HG02571 (cell line): ENCODE data around the gene PTPRB.

Experiments
- ATAC-seq: cut with Tn5 transposase; IDR thresholded peaks from one replicate; pipeline ENCODE4 v1.9.1; 2021; ENCODE audit warnings: mild to moderate bottlenecking, moderate library complexity; ENCODE audit not compliant: unreplicated experiment

PTPRB gene

GRCh38 chr12:70598467-70599193 lies 38.6 kb downstream of the PTPRB start:
- no peak for ATAC-seq

- no peak for ATAC-seq
These were observed 44.6 kb downstream of the PTPRB start for GRCh38 chr12:70592664-70593063.

GRCh38 chr12:70590549-70591226 lies 46.5 kb downstream of the PTPRB start:
- ATAC-seq, result no peak

- no peak for ATAC-seq
These were observed 47.2 kb downstream of the PTPRB start for GRCh38 chr12:70590051-70590450.

GRCh38 chr12:70584332-70584731 lies 52.9 kb downstream of the PTPRB start:
- ATAC-seq, result no peak

GRCh38 chr12:70583251-70583650 lies 54.0 kb downstream of the PTPRB start:
- ATAC-seq, result no peak

- no peak for ATAC-seq
These were observed 56.0 kb downstream of the PTPRB start for GRCh38 chr12:70581208-70581607.

GRCh38 chr12:70577283-70577634 lies 60.0 kb downstream of the PTPRB start:
- ATAC-seq, result no peak

- no peak for ATAC-seq
These were observed 60.6 kb downstream of the PTPRB start for GRCh38 chr12:70576341-70577282.

GRCh38 chr12:70571705-70572268 lies 65.4 kb downstream of the PTPRB start:
- no peak for ATAC-seq

GRCh38 chr12:70571029-70571428 lies 66.2 kb downstream of the PTPRB start:
- no peak for ATAC-seq

GRCh38 chr12:70561550-70561949 lies 75.7 kb downstream of the PTPRB start:
- ATAC-seq, result no peak

GRCh38 chr12:70560671-70561070 lies 76.6 kb downstream of the PTPRB start:
- no peak for ATAC-seq

GRCh38 chr12:70559390-70559789 lies 77.8 kb downstream of the PTPRB start:
- no peak for ATAC-seq

- no peak for ATAC-seq
These were observed 79.5 kb downstream of the PTPRB start for GRCh38 chr12:70557583-70558191.

GRCh38 chr12:70556179-70556869 lies 80.9 kb downstream of the PTPRB start:
- no peak for ATAC-seq

GRCh38 chr12:70555081-70555480 lies 82.1 kb downstream of the PTPRB start:
- ATAC-seq, result no peak

- no peak for ATAC-seq
These were observed 83.8 kb downstream of the PTPRB start for GRCh38 chr12:70553391-70553859.

GRCh38 chr12:70551731-70552130 lies 85.5 kb downstream of the PTPRB start:
- no peak for ATAC-seq

GRCh38 chr12:70550180-70550577 lies 87.0 kb downstream of the PTPRB start:
- no peak for ATAC-seq
